HG02678 (cell line): ENCODE results near the gene PPM1A.
"Not testable (repeated sequence)": the region's sequence is repeated elsewhere in the genome, so short reads cannot be mapped to it uniquely, and the experiment has no call there.

Source experiments
- ATAC-seq: cut with Tn5 transposase; IDR thresholded peaks from one replicate; pipeline ENCODE4 v1.9.1; 2021; ENCODE audit warnings: mild to moderate bottlenecking, moderate library complexity; ENCODE audit not compliant: unreplicated experiment

PPM1A gene

DNA sequence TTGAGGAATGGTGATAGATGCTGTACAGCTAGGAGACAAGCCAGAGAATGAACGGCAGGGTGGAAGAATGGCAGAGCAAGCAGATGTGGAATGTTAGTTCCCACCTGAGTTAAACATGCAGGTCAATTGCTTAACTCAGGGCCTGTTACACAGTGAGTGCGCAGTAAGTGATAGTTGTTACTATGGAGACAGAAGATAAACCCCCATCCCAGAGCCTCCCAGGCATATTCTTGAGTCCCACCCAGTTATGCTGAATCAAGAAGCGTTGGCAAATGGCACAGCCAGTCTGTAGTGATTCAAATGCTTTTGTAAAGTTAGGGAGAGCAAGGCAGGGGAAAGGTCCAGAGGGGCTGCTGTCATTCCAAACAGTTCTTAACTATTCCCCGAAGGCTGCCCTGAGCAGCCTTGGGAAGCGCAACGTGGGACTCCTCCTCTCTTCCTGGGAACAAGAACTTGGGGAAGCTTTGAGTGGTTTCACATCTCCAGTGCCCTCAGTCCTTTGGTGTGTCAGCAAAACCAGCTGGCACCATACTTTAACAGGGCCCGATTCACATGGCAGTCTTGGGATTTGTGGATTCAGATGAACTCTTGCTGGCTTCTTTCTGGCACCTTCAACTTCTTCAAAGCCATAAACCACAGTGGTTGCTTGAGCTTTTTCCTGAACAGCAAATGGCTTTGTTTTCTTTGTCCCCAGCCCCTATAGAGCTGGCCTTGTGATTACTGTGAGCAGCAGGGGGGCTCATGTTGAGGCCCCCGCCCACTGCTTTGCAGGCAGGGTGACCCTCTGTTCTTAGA is 66.4 kb downstream of the PPM1A start:
- ATAC-seq: no peak

- no peak for ATAC-seq
Measured at GRCh38 chr14:60317609-60318008, 68.6 kb downstream of the PPM1A start.

DNA sequence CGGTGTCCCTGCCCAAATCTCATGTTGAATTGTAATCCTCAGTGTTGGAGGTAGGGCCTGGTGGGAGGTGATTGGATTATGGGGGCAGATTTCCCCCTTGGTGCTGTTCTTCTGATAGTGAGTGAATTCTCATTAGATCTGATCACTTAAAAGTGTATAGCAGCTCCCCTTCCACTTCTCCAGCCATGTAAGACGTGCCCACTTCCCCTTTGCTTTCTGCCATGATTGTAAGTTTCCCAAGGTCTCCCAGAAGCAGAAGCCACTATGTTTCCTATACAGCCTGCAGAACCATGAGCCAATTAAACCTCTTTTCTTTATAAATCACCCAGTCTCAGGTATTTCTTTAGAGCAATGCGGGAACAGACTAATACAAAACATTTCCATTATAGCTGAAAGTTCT is 71.8 kb downstream of the PPM1A start:
- not testable (repeated sequence) for ATAC-seq

- no peak for ATAC-seq
Measured at GRCh38 chr14:60323199-60323896, 74.3 kb downstream of the PPM1A start.

- no peak for ATAC-seq
Measured at GRCh38 chr14:60324837-60325236, 75.8 kb downstream of the PPM1A start.

DNA sequence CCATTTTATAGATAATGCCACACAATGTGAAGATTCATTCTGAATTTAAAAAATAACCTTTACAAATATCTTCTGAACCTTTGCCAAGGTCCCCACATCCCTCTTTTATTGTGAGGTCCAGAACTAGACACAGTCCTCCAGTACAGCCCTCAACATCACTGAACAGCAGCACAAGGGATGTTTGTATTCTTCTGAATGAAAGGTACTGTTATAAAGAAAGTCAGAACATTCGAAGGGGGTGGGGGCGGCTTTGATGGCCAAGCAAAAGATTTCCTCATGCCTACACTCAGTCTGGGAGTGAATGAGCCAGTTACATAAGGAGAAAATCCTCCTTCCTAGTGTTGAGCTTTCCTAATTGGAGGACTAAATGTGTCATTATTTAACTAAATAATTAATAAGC is 77.3 kb downstream of the PPM1A start:
- ATAC-seq: no peak

DNA sequence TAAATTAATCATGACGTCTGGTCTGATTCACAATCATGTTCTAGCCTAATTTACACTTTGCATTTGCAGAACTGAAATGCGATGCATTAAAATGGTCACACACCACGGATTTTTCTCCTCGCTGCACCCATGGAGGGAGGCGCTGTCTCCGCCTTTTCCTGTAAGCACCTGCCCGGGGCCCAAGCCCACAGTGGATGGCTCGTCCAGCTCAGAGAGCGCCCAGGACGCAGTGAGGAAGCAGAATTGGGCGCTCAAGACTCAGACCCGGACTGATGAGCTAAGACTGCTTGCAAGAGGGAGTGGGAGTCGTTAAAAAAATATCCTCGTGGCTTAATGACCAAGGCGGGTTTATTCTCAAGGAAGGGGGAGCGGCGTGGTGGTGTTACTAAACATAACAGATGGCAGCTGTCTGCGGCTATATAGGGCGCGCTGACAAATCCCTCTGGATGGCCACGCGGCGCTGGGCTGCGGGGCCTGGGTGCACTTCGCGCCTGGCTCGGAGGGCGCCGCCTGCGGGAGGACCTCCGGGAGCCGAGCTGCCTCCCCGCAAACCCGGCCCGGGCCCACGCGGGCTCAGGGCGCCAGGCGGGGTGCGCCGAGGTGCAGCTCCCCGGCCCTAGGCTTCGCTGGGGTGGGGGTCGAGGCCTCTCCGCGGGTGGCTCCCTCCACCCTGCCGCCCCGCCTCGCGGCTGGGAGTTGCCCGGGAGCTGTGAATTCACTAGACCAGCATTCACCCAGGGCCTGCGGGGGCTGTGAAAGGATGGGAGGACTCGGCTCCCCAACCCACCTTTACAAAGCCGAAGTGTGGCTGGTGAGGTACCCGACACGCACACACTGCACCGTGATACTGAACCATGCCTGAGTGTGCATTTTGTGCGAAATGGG is 78.7 kb downstream of the PPM1A start:
- ATAC-seq: peak; percentile 58

DNA sequence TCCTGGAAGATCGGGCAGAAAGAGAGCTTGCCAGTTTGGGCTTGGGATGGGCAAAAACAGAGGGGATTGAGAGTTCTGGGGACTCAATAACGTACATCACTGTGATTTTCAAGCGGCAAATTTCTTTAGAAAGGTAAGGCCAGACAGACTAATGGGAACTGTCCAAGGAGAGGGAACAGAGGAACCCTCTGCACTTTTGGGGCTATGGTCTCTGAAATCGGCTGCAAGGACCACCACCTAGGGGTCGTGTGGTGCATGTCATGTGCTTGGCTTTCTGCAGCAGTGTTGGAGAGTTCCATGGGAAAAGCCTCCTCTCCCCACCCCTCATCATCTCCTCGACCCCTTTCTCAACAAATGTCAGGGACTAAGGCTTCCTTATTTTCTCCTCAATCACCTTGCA is 79.6 kb downstream of the PPM1A start:
- no peak for ATAC-seq

GRCh38 chr14:60329274-60329673 is 80.3 kb downstream of the PPM1A start:
- no peak for ATAC-seq

DNA sequence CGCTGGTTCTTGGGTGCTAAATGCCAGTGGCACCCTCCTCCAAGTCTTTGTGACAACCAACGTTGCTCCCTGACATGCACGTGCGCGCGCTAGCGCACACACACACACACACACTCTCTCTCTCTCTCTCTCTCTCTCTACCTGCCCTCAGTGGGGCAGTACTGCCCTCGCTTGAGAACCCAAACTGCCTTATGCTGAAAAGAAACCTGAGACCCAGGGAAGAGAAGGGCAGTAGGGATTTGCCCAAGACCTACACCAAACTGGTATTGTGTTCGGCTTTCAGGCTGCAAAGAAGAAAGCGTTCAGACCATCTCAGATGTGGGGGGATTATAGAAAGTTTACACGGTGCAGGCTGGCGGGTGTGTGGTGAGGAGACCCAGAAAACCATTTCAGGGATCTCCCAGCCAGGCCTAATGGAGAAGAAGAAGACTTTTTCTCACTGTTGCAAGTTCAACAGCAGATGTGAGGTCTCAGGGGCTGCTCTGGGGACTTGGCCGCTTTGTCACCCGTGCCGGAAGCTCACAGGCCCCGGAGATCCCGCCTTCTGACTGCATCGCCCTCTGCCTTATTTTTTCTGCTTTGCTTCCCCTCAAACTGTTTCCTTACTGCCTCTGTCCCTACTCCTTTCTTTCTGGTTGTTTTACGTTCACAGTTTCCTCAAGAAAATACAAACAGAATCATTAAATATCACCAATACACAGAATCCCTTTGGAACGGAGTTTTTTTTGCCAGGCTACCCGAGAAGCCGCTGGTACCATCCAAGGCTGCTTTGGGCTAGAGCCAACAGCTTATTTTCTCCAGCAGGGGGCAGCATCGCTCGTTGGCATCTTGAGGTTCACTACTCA is 82.4 kb downstream of the PPM1A start:
- ATAC-seq: peak; percentile 75

DNA sequence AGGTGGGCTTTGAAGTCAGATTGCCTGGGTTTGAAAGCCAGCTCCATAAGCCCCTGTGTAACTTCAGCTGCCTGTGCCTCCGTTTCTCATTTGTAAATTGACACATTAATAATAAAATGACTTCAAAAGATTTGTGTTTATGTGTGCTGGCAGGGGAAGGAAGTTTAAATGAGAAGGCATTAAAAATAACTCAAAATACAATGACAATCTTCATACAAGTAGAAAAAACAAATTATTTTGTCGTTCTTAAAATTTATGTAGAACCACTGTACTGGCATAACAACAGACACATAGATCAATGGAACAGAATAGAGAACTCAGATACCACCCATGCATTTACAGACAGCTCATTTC is 83.0 kb downstream of the PPM1A start:
- ATAC-seq: no peak

DNA sequence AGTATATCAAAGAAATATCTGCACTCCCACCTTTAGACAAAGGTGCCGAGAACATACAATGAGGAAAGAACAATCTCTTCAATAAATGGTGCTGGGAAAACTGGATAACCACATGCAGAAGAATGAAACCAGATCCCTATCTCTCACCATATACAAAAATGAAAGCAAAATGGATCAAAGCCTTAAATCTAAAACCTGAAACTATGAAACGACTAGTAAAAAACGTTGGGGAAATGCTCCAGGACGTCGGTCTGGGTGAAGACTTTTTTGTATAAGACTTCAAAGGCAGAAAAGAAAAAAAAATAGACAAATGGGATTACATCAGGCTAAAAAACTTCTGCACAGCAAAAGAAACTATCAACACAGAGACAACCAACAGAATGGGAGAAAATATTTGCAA is 83.8 kb downstream of the PPM1A start:
- no peak for ATAC-seq

- no peak for ATAC-seq
Measured at GRCh38 chr14:60339571-60339970, 90.5 kb downstream of the PPM1A start.

DNA sequence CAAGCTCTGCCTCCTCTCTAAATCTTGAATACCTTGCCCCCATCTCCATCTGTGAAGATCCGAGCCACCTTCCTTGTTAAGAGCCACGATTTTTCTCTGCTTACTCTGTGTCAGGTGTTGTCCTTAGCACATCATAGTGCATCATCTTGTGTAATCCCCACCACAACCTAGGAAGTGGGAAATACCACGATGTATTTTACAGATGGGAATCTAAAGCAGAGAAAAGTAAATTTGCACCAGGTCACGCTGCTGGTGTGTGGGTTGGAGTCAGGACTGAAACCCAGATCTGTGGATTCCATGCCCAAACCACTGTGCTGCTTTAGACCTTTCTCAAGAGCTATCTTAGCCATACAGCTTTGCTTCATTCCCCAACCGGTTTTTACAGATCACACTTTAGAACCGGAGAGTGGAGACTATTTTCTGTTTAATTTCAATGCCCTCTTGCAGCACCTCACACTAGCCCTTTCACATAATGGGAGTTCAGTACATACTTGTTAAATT is 94.6 kb downstream of the PPM1A start:
- ATAC-seq: no peak

- no peak for ATAC-seq
Measured at GRCh38 chr14:60344751-60345150, 95.7 kb downstream of the PPM1A start.

- no peak for ATAC-seq
Measured at GRCh38 chr14:60346706-60347105, 97.7 kb downstream of the PPM1A start.

DNA sequence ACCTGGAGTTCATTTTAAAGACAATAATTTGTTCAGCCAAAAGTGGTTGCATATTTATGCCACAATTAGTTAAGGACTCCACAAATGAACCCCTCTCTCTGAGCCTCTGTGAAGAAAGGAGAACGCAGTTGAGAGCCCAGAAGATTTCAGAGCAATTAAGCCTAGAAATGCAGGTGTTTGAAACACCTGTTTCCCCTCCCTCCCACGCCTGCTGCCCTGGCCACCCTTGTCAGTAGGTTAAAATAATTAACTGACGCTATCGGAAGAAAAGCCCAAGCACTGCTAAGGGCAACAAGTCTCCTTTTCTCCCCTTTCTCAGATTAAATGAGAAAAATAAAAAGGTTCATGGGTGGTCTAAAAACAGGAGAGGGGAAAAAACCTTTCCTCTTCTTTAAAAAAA is 99.2 kb downstream of the PPM1A start:
- no peak for ATAC-seq
